GM21529 (cell line): Measurements from ENCODE around the gene C9orf50.

Experiments
- ATAC-seq: cut with Tn5 transposase; IDR thresholded peaks from one replicate; pipeline ENCODE4 v1.9.1; 2021; ENCODE audit not compliant: unreplicated experiment

C9orf50 gene

GRCh38 chr9:129632460-129632859 is 11.6 kb upstream of the C9orf50 start:
- no peak for ATAC-seq

GRCh38 chr9:129631674-129632129 is 10.8 kb upstream of the C9orf50 start:
- no peak for ATAC-seq

DNA sequence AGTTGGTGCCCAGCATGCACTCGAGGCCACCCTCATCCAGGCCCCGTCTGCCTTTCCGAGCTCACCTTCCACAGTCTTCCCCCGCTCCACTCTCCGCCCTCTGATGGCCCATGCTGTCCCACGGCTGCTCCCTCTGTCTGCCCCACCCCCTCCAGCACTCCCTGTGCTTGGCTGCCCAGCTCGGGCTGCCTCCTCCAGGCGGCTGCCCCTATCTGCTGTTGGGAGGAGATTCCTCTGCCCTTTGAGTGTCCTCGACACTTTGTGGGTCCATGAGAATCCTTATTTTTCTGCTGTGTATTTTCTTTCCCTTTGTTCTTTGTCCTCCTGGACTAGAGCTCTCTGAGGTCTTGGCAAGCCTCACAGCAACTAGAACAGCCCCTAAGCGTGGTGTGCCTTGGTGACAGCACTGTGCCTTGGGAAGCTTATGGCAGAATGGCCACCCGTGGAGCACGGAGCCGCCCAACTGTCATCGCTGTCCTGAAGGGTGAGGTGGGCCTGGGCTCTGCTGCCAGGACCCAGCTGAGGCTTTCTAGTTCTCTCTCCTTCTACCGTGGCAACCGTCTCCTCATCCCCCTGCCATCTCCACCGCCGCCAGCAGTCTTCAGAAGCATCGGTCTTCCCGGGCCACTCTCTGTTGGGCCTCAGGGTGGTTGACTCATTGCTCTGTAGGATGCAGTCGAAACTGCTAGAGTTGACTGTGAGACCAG is 10.2 kb upstream of the C9orf50 start:
- ATAC-seq: no peak

GRCh38 chr9:129629251-129629820 is 8.4 kb upstream of the C9orf50 start:
- ATAC-seq: no peak

- ATAC-seq: no peak
These were observed 7.8 kb upstream of the C9orf50 start for GRCh38 chr9:129628709-129629108.

DNA sequence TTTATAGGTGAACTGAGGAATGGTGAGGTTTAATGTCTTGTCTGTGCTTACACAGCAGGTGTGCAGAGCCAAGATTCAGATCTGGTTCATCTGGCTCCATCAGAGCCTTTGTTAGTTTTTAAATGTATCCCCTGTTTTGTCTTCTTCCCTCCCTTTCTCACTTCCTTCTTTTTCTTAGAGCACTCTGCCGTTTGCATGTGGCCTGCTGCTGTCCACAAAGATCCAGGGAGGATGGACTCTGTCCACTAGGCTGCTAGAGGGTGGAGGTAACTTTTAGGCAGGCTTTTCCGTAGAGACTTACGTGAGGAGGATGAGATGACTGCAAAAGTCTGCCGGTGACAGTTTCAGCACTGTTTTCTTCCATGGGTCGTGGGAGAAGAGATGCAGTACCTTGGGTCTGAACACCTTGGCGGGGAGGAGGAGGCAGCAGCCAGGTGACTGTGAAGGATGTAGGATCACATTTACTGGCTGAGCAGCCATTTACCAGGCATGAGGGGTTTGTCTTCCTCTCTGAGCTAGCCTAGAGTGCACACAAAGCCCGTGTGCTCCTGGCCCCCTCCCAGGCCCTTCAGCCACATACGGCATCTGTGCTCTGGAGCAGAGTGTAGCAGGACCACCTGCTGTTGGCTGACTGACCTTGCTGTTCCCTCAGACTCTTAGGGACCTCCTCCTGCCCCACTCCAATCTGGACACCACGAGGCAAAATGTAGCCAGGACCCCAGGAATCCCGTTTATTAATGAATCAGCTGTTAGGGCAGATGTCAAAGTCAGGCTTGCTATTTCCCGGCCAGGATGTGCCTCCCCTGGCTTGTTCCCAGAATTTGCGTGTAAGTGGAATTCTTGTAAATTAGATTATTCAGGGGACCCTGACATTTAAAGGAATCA is 6.9 kb upstream of the C9orf50 start:
- no peak for ATAC-seq

DNA sequence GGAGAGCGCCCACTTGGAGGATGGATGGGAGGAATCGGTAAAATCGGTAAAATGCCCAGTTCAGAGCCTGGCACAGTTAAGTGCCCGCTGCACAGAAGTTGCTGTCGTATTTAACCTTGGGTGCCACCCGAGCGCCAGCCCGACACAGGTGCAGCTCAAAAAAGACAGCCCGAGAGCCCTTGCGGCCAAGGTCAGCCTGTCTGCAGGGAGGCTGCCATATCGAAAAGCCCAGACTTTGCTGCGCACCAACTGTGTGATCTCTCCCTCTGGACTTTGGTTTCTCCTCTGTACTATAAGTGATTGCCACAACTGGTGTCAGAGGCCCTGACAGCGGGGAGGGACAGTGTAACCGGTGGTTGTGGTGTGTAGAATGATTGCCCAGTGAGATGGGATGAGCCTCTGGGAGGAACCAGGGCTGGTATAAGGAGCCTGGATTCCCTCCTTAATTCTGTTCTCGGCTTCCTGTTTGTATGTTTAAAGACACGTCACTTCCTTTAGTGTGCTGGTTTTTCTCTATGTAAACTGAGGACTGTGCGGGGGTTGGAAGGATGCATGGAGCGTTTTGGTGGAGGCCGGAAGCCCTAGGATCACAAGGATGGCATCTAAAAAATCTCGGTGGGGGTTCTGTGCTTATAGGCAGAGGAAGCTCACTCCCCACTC is 5.9 kb upstream of the C9orf50 start:
- ATAC-seq: peak; percentile 19

DNA sequence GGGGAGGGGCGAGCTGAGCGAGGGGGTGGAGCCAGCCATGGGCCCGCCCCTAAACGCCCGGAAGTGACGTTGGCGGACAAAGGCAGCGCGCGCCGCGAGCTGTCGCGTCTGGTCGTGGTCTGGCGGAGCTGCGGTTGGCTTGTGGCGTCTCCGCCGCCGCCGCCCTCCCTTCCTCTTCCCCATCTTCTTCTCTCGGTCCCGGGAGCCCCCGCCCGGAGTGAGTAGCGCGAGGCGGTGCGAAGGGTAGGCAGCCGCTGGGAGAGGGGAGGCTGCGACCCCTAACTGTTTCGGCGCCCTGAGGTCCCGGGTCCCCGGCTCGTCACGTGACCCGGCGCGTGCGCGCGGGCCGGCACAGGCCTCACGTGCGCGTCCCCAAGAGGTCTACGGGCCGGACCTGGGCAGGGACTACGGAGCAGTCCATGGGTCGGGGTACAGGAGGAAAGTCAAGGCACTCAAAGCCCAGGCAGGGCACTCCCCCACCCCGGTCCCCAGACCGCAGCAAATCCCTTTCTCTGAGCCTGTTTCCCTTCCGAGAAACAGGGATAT is 5.3 kb upstream of the C9orf50 start, which contains the start of gene NTMT1:
NTMT1 (plus strand) TSS at position 85 of the 546 bp plus-strand sequence. CDS start 6,541 bp downstream, outside the sequence.
- peak; percentile 82 for ATAC-seq

DNA sequence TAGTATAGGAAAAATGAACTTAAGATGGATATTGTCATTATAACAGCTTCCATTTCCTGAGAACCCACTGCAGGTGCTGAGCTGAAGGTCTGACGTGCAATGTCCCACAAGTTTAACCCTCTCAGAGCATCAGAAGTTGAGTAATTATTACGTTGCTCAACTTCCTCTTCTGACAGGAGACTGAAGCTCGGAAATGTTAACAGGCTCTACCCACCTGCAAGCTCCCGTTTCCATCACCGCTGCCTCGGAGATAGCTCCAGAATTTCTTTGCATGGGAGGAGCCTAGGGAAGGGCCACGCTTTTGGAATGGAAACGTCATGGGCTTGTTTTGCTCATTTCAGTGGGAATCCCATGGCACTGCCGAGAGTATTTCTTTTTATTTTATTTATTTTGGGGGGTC is 4.0 kb upstream of the C9orf50 start:
- ATAC-seq: no peak

DNA sequence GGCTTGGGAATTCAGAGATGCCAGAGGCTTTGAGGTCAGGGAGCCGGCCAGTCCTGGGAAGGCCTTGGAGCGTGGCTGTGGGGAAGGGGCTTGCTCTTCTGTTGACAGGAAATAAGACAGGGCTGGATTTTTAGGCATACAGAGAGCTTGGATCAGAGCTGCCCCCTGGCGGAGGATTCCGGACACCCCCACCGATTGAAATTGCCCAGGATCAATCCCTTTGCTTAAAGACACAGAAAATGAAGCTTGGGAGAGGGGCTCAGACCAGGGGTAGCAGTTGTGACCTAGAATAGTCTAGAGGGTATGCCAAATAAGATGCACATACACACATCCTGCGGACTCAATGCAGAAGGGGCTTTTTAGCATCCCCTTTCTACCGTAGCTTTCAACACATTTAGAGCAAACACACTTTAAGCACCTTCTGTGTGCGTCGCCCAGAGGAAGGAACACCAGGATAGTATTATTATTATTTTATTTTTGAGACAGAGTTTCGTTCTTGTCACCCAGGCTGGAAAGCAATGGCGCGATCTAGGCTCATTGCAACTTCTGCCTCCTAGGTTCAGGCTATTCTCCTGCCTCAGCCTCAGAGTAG is 3.4 kb upstream of the C9orf50 start:
- no peak for ATAC-seq

GRCh38 chr9:129623331-129623730 is 2.4 kb upstream of the C9orf50 start:
- ATAC-seq: no peak

DNA sequence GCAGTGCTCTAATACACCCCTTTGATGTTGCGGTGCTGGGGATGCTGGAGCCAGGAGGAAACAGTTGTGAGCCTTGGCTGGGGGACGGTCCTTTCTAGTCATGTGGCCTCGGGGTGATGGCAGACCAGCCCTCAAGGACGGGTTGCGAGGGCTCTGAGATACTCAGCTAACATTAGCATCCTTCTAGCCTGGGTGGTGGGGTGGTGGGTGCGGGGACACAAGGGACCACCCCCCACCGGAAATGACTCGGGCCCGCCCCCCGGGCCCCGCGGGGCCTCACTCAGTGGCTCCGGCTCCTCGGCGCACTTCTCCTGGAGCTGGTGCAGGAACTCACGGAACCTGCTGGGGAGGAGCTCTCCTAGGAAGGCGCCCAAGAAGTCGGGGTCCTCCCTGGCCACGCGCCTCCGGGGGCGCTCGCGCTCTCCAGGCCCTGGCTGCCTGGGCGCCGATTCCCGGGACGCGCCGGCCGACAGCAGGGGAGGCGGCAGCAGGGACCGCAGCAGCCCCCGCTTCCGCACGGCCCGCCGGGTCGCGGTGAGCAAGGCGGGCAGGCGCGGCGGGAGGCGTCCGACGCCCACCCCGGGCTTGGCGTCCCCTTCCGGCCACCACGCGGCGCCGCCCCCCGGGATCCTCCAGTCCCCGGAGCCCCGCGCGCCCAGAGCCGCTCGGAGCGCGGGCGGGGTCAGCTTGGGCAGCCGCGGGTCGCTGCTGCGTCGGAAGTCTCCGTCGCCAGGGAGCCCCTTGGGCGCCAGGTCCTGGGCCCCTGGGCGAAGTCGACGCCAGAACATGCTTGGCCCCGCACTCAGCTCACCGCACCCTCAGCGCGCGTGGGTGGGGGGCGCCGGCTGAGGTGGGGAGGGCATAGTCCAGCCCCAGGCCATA is 873 bp downstream of the C9orf50 start:
- no peak for ATAC-seq

- no peak for ATAC-seq
These were observed 3.7 kb downstream of the C9orf50 start for GRCh38 chr9:129617167-129617566.

DNA sequence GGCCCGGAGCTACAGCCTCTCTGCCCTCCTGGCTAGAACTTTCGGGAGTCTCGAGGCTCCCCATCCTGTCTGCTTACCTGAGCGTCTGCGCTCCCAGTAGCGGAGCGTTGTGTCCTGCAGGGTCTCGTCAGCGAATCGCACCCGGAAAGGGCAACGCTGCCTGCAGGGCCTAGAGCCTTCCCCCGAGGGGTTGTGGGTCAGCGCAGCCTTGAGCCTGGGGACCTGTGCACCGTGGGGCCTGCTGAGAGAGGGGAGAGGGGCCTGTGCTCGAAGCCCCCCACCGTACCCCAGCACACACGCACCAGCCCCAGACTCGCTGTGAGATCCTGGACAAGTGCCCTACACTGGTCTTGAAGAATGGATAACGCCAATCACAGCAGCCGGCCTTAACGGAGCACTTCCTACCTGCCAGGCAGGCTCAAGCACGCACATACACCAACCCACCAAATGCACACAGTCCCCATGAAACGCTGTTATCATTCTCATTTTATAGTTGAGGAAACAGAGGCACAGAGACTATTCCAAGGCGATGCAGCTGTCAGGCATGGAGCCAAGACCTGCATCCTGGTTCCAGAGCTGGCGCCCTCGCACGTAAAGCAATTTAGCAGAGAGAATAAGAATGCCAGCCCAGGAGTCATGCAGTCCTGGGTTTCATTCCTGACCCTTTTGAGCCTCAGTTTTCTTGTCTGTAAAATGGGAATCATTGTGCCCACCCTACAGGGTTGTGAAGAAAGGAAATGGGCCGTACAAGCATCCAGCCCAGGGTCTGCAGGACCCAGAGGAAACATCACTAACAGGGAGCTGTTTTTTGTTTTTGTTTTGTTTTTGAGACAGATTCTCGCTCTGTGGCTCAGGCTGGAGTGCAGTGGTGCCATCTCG is 5.3 kb downstream of the C9orf50 start:
- ATAC-seq: no peak

DNA sequence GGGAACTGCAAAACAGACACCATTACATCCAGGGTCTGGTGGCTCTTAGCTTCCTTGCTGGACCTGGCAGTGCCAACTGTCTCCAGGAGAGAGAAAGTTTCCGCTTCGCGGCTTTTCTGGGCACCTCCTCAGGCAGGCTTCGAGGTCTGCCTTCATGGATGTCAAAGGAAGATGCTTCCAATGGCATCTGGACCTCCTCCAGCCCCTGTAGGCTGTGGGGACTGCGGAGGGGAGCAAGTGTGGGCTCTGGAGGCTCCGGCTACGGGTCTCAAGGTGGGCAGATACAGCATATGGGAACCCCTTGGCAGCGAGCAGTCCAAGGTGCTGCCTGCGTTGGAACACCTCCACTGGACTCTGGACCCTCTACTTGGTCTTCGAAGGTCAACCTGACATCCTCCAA is 6.0 kb downstream of the C9orf50 start:
- no peak for ATAC-seq

DNA sequence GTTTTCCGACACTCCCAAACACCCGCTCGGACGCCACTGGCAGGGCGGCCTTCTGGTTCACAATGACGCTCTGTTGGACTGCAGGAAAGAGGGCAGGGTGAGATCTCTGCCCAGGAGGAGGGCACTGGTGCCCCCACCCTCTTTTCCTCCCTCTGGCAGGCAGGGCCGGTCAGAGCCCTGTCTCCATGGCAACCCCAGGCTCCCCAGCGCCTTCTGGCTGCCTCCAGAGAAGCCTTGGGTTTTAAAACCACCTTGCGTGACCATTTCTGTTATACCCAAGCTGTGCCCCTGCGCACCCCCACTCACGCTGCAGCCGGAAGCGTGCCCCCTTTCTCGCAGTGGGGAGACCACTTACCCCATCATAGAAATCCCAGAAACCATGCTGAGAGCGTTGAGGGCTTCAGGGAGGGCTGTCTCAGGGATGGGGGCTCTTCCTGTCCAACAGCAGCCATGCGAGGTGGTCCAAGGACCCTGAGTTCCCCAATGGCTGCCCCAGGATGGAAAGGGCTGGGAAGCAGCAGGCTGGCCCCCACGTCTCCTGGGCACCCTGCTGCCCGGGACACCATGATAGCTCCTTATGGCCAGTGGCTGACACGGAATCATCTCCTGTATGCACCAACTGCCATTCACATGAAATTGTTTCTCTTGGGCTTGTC is 7.3 kb downstream of the C9orf50 start:
- ATAC-seq: no peak

GRCh38 chr9:129612815-129613519 is 7.9 kb downstream of the C9orf50 start:
- no peak for ATAC-seq
